DOHH2 (cell line): Measurements from ENCODE around the gene GFOD2.

Experiments used
- H3F3A ChIP-seq: fragments of 200-600 bp; sonication (generic), shearing (Covaris generic); 2 replicates; pipeline ENCODE4 v1.6.0; 2016; ENCODE audit warnings: antibody characterized with exemption, mild to moderate bottlenecking; ENCODE audit not compliant: control insufficient read depth, insufficient read depth
- H3K27ac ChIP-seq: fragments of 200-600 bp; sonication (generic); 2 replicates; pipeline ENCODE4 v1.5.1; 2014; ENCODE audit warnings: low read depth, mild to moderate bottlenecking, low read length, moderate library complexity
- H3K27me3 ChIP-seq: fragments of 200-600 bp; sonication (generic); 2 replicates; pipeline ENCODE4 v1.6.1; 2014; ENCODE audit warnings: mild to moderate bottlenecking, low read length, mixed read lengths; ENCODE audit not compliant: control insufficient read depth
- H3K36me3 ChIP-seq: fragments of 200-600 bp; sonication (generic); 2 replicates; pipeline ENCODE4 v1.6.1; 2014; ENCODE audit warnings: mild to moderate bottlenecking, low read length, moderate library complexity, mixed read lengths; ENCODE audit not compliant: control insufficient read depth
- H3K4me1 ChIP-seq: fragments of 200-600 bp; sonication (generic); 2 replicates; pipeline ENCODE4 v1.6.1; 2014; ENCODE audit warnings: mild to moderate bottlenecking, low read length, mixed read lengths; ENCODE audit not compliant: control insufficient read depth
- H3K4me2 ChIP-seq: fragments of 200-600 bp; sonication (generic); 2 replicates; pipeline ENCODE4 v1.6.0; 2014; ENCODE audit warnings: mild to moderate bottlenecking, low read length, moderate library complexity
- H3K4me3 ChIP-seq: fragments of 200-600 bp; sonication (generic); 2 replicates; pipeline ENCODE4 v1.5.1; 2014; ENCODE audit warnings: mild to moderate bottlenecking, low read length, mixed read lengths
- H3K79me2 ChIP-seq: fragments of 200-600 bp; sonication (generic); 2 replicates; pipeline ENCODE4 v1.6.1; 2014; ENCODE audit warnings: mild to moderate bottlenecking, low read length, mixed read lengths; ENCODE audit not compliant: control insufficient read depth
- H3K9me2 ChIP-seq: fragments of 200-600 bp; sonication (generic); replicated peaks from 2 replicates; pipeline ENCODE4 v1.6.1; 2014; ENCODE audit warnings: mild to moderate bottlenecking, low read length, mixed read lengths; ENCODE audit not compliant: control insufficient read depth
- H3K9me3 ChIP-seq: fragments of 200-600 bp; sonication (generic); 2 replicates; pipeline ENCODE4 v1.6.1; 2014; ENCODE audit warnings: antibody characterized with exemption, low read length, mixed read lengths; ENCODE audit not compliant: control insufficient read depth, insufficient read depth
- H4K20me1 ChIP-seq: fragments of 200-600 bp; sonication (generic); 2 replicates; pipeline ENCODE4 v1.6.0; 2014; ENCODE audit warnings: low read depth, mild to moderate bottlenecking, antibody characterized with exemption, low read length, moderate library complexity; ENCODE audit not compliant: control insufficient read depth, insufficient read depth
- CTCF ChIP-seq: fragments of 200-600 bp; sonication (generic); IDR thresholded peaks from one replicate; pipeline ENCODE4 v1.5.1; 2014; ENCODE audit warnings: antibody characterized with exemption, mild to moderate bottlenecking, low read depth, low read length; ENCODE audit not compliant: poor library complexity, severe bottlenecking
- EZH2phosphoT487 ChIP-seq: fragments of 200-600 bp; sonication (generic); IDR thresholded peaks from 2 replicates; pipeline ENCODE4 v1.6.1; 2017; ENCODE audit warnings: borderline replicate concordance, mild to moderate bottlenecking, antibody characterized with exemption, low read length, moderate library complexity, mixed read lengths

The GFOD2 gene

GRCh38 chr16:67651039-67651438 lies 68.1 kb downstream of the GFOD2 start:
- no peak for TF ChIP-seq CTCF
- TF ChIP-seq EZH2phosphoT487, result no peak
- no peak overlapping the region for H3K4me3 ChIP-seq
- peaks cover 3% of the 10 kb centered on the region; the same call in 1 of the 2 replicates for H3F3A ChIP-seq
- H3K79me2 ChIP-seq, result peaks cover 13% of the 10 kb centered on the region
- no peaks in the 10 kb centered on the region for H3K9me3 ChIP-seq
- H3K27me3 ChIP-seq, result no peaks in the 10 kb centered on the region
- H3K4me1 ChIP-seq, result peaks cover 6% of the 10 kb centered on the region
- H3K36me3 ChIP-seq, result peaks cover 72% of the 10 kb centered on the region
- no peak overlapping the region for H3K4me2 ChIP-seq
- H3K9me2 ChIP-seq, result no peaks in the 10 kb centered on the region
- H3K27ac ChIP-seq, result no peak overlapping the region
- H4K20me1 ChIP-seq, result no peaks in the 10 kb centered on the region

GRCh38 chr16:67650023-67650422 lies 69.1 kb downstream of the GFOD2 start:
- peaks cover 16% of the 10 kb centered on the region for H3K4me1 ChIP-seq
- TF ChIP-seq CTCF, result no peak
- no peak for TF ChIP-seq EZH2phosphoT487

GRCh38 chr16:67649494-67649931 lies 69.6 kb downstream of the GFOD2 start:
- H3K27me3 ChIP-seq, result no peaks in the 10 kb centered on the region
- H3K36me3 ChIP-seq, result peaks cover 66% of the 10 kb centered on the region

More at GRCh38 chr16:67650023-67650422, 69.1 kb downstream of the GFOD2 start:
- no peak overlapping the region for H3K4me2 ChIP-seq
- H3K9me3 ChIP-seq, result no peaks in the 10 kb centered on the region
- H3K36me3 ChIP-seq, result peaks cover 71% of the 10 kb centered on the region
- 0 out of 2 replicates have a peak, but pooled peaks cover 3% of the 10 kb centered on the region for H3F3A ChIP-seq
- no peaks in the 10 kb centered on the region for H4K20me1 ChIP-seq
- H3K79me2 ChIP-seq, result peaks cover 23% of the 10 kb centered on the region
- no peaks in the 10 kb centered on the region for H3K27me3 ChIP-seq
- H3K4me3 ChIP-seq, result no peak overlapping the region
- H3K9me2 ChIP-seq, result no peaks in the 10 kb centered on the region
- no peak overlapping the region for H3K27ac ChIP-seq

More at GRCh38 chr16:67649494-67649931, 69.6 kb downstream of the GFOD2 start:
- no peaks in the 10 kb centered on the region for H3F3A ChIP-seq
- H3K4me3 ChIP-seq, result no peak overlapping the region
- H3K4me1 ChIP-seq, result peaks cover 18% of the 10 kb centered on the region
- no peaks in the 10 kb centered on the region for H4K20me1 ChIP-seq
- H3K9me3 ChIP-seq, result no peaks in the 10 kb centered on the region
- H3K4me2 ChIP-seq, result no peak overlapping the region
- no peak overlapping the region for H3K27ac ChIP-seq
- no peaks in the 10 kb centered on the region for H3K9me2 ChIP-seq
- H3K79me2 ChIP-seq, result peaks cover 24% of the 10 kb centered on the region
- no peak for TF ChIP-seq CTCF
- TF ChIP-seq EZH2phosphoT487, result no peak
